ENCODE data around the gene PCCA.
"Not testable (repeated sequence)": the region's sequence is repeated elsewhere in the genome, so short reads cannot be mapped to it uniquely, and the experiment has no call there.

The PCCA gene

GRCh38 chr13:100247937-100248336 is 159.0 kb downstream of the PCCA start:
- DNase-seq = no peak

GRCh38 chr13:100254002-100254401 is 165.1 kb downstream of the PCCA start:
- no peak for DNase-seq

- no peak for DNase-seq
These were observed 173.5 kb downstream of the PCCA start for GRCh38 chr13:100262404-100262803.

GRCh38 chr13:100266026-100266425 is 177.1 kb downstream of the PCCA start:
- DNase-seq = no peak

- DNase-seq = no peak
These were observed 180.9 kb downstream of the PCCA start for GRCh38 chr13:100269837-100270236.

GRCh38 chr13:100273138-100273537 is 184.2 kb downstream of the PCCA start:
- no peak for DNase-seq

- peak in 1 of 2 donors; percentile 3 for DNase-seq
These were observed 184.7 kb downstream of the PCCA start for GRCh38 chr13:100273552-100273951.

- no peak for DNase-seq
These were observed 186.1 kb downstream of the PCCA start for GRCh38 chr13:100274942-100275506.

- DNase-seq = no peak
These were observed 186.9 kb downstream of the PCCA start for GRCh38 chr13:100275746-100276145.

GRCh38 chr13:100280681-100281080 is 191.8 kb downstream of the PCCA start:
- DNase-seq = no peak

- DNase-seq = not testable (repeated sequence)
These were observed 193.4 kb downstream of the PCCA start for GRCh38 chr13:100282306-100282705.

- no peak for DNase-seq
These were observed 201.4 kb downstream of the PCCA start for GRCh38 chr13:100290165-100290801.

GRCh38 chr13:100291624-100292023 is 202.7 kb downstream of the PCCA start:
- no peak for DNase-seq

- no peak for DNase-seq
These were observed 208.5 kb downstream of the PCCA start for GRCh38 chr13:100297413-100297812.

- DNase-seq = no peak
These were observed 209.3 kb downstream of the PCCA start for GRCh38 chr13:100298116-100298681.

- DNase-seq = no peak
These were observed 209.8 kb downstream of the PCCA start for GRCh38 chr13:100298691-100299090.

GRCh38 chr13:100300243-100300642 is 211.3 kb downstream of the PCCA start:
- no peak for DNase-seq

- no peak for DNase-seq
These were observed 211.8 kb downstream of the PCCA start for GRCh38 chr13:100300708-100301107.

GRCh38 chr13:100301418-100301817 is 212.5 kb downstream of the PCCA start:
- DNase-seq = no peak

GRCh38 chr13:100302391-100302790 is 213.5 kb downstream of the PCCA start:
- DNase-seq = no peak

- DNase-seq = no peak
These were observed 215.3 kb downstream of the PCCA start for GRCh38 chr13:100304229-100304628.

- no peak for DNase-seq
These were observed 216.5 kb downstream of the PCCA start for GRCh38 chr13:100305398-100305797.

- DNase-seq = no peak
These were observed 217.1 kb downstream of the PCCA start for GRCh38 chr13:100306030-100306429.

- no peak for DNase-seq
These were observed 217.6 kb downstream of the PCCA start for GRCh38 chr13:100306434-100306999.
